Activated CD8-positive, alpha-beta T cell treated with anti-CD3 and anti-CD28 coated beads for 36 hours (primary cell): ENCODE data around the gene AGBL4. TPM values are rescaled to one million over a fixed set of nuclear protein-coding genes. Genes with fewer than 3 reads are reported as not detected.

Experiments used
- ATAC-seq: fragments of 200-7000 bp; cut with Tn5 transposase; one replicate; pipeline ENCODE4 v1.10.0; 2021; ENCODE audit warnings: mild to moderate bottlenecking, moderate library complexity
- CTCF ChIA-PET: fragments of 350-600 bp; sonication (Branson Sonifier 250); formaldehyde crosslinking; loops from one replicate; lab custom pipeline; 2021; ENCODE audit warnings: antibody characterized with exemption; lab: Charles Lee
- POLR2A ChIA-PET: fragments of 350-600 bp; sonication (Branson Sonifier 250); formaldehyde crosslinking; loops from one replicate; lab custom pipeline; 2021; ENCODE audit warnings: antibody characterized with exemption; lab: Charles Lee
- DNase-seq: peaks from one replicate; pipeline ENCODE4 v3.0.0-alpha.2; 2020
- H3K27ac Mint-ChIP-seq: one replicate; pipeline ENCODE4 v1.8.0; 2021; ENCODE audit warnings: mild to moderate bottlenecking, mixed read lengths
- H3K27me3 Mint-ChIP-seq: one replicate; pipeline ENCODE4 v1.8.0; 2021; ENCODE audit warnings: mixed read lengths
- H3K36me3 Mint-ChIP-seq: one replicate; pipeline ENCODE4 v1.8.0; 2021; ENCODE audit warnings: low read depth, mixed read lengths
- H3K4me1 Mint-ChIP-seq: one replicate; pipeline ENCODE4 v1.8.0; 2021; ENCODE audit warnings: low read depth, mixed read lengths
- H3K4me3 Mint-ChIP-seq: one replicate; pipeline ENCODE4 v1.8.0; 2021; ENCODE audit warnings: mild to moderate bottlenecking, moderate library complexity, mixed read lengths
- H3K9me3 Mint-ChIP-seq: one replicate; pipeline ENCODE4 v1.8.0; 2021; ENCODE audit warnings: mixed read lengths
- intact Hi-C: fragments of 100-400 bp; cut with micrococcal nuclease; formaldehyde crosslinking; loops from one replicate; pipeline ENCODE4 v1.10.0; 2022
- total RNA-seq, 2 experiments: library from RNA; stranded (reverse); gene quantifications; one replicate each; pipeline ENCODE4 v1.2.3, GENCODE V29; 2021
- TF ChIP-seq, protein P1 (sequence below): fragments of 200-600 bp; IDR thresholded peaks from one replicate; pipeline ENCODE4 v1.8.0; 2022; ENCODE audit warnings: antibody characterized with exemption, mild to moderate bottlenecking

Gene AGBL4
- total RNA-seq, 2 experiments from 2014 or later, result 0.14 TPM; not detected in 1

DNA sequence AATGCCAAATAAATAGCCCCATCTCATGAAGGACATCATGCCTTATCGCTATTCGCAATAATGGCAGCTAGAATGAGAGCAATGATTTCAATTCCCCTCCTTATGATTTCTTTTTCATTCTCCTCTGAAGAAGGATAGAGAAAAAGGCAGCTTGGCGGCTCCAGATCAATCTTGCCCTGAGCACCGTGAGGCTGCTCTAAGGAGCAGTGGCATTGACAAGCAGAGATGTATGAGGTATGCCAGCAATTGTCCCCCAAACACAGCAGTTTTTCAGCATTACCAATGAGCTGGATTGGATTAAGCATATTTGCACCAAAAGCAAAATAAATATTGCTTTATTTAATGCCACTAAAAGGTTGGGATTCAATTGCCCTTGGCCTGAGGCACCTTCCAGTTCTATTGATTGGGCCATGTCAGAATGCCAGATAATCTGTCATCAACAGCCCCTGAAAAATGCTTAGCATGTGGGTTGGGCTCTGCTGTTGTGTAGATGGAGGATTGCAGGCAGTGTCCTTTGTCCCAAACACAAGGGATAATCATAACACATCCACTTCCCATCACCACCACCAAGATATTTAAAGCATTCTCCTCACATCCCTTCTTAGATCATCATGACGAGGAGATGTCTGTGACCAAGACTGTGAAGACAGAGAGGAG is 1382.8 kb downstream of the AGBL4 start:
- H3K9me3 Mint-ChIP-seq, result no peaks in the 10 kb centered on the region
- intact Hi-C loops, result no loop called here
- no peak for DNase-seq
- CTCF ChIA-PET, result interaction anchor here (1.0 kb wide), 1 partner anchor 9 kb away, joined by 3 read pairs; no protein-coding TSS in a partner anchor
- POLR2A ChIA-PET, result no interaction called here
- TF ChIP-seq, protein P1, sequence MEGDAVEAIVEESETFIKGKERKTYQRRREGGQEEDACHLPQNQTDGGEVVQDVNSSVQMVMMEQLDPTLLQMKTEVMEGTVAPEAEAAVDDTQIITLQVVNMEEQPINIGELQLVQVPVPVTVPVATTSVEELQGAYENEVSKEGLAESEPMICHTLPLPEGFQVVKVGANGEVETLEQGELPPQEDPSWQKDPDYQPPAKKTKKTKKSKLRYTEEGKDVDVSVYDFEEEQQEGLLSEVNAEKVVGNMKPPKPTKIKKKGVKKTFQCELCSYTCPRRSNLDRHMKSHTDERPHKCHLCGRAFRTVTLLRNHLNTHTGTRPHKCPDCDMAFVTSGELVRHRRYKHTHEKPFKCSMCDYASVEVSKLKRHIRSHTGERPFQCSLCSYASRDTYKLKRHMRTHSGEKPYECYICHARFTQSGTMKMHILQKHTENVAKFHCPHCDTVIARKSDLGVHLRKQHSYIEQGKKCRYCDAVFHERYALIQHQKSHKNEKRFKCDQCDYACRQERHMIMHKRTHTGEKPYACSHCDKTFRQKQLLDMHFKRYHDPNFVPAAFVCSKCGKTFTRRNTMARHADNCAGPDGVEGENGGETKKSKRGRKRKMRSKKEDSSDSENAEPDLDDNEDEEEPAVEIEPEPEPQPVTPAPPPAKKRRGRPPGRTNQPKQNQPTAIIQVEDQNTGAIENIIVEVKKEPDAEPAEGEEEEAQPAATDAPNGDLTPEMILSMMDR, result no peak
- H3K27ac Mint-ChIP-seq, result no peak overlapping the region
- H3K36me3 Mint-ChIP-seq, result no peaks in the 10 kb centered on the region
- peaks cover 10% of the 10 kb centered on the region for H3K27me3 Mint-ChIP-seq
- no peak for ATAC-seq
- no peak overlapping the region for H3K4me3 Mint-ChIP-seq
- no peaks in the 10 kb centered on the region for H3K4me1 Mint-ChIP-seq

DNA sequence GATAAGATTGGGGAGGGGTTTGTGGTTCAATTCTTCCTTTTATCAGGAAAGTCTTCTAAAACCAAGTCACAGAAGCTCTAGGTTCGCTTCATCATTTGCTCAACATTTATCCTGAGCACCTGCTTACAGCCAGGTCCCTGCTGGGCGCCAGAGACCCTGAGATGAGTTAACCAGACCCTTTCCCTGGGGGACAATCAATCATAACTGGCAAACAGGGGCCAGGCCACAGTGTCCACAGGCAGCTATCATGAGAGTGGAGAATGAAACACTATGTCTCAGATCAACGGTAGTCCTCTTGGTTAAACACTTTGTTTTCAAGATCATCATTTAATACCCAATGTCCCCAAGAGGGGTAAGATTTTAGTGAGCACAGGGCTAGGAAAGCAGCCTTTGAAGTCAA is 1393.9 kb downstream of the AGBL4 start:
- ATAC-seq, result no peak
- intact Hi-C loops, result no loop called here
- no peaks in the 10 kb centered on the region for H3K4me1 Mint-ChIP-seq
- CTCF ChIA-PET, result no interaction called here
- no peak overlapping the region for H3K4me3 Mint-ChIP-seq
- no peaks in the 10 kb centered on the region for H3K36me3 Mint-ChIP-seq
- no peak overlapping the region for H3K27ac Mint-ChIP-seq
- POLR2A ChIA-PET, result no interaction called here
- peaks cover 5% of the 10 kb centered on the region for H3K27me3 Mint-ChIP-seq
- H3K9me3 Mint-ChIP-seq, result no peaks in the 10 kb centered on the region
- DNase-seq, result no peak
- TF ChIP-seq, protein P1, result no peak

DNA sequence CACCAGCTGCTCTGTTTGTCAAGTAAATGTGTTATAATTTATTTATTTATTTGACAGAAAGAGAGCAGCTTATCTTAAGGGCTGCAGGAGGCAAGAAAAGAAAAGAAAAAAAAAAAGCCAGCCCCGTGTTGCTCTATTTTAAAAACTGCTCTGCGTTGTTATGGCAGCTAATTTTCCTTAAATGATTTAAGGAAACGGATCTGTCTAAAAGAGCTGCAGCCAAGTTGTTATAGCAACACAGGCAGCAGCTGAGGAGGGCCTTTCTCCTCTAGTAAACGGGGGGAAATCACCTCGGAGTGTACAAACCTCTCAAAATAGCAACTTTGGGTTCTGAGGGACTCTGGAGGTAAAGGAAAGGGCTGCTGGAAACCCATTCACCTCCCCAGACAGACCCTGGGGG is 1396.3 kb downstream of the AGBL4 start:
- H3K4me1 Mint-ChIP-seq, result no peaks in the 10 kb centered on the region
- no peak overlapping the region for H3K27ac Mint-ChIP-seq
- POLR2A ChIA-PET, result no interaction called here
- H3K9me3 Mint-ChIP-seq, result no peaks in the 10 kb centered on the region
- CTCF ChIA-PET, result no interaction called here
- TF ChIP-seq, protein P1, result no peak
- intact Hi-C loops, result no loop called here
- H3K27me3 Mint-ChIP-seq, result peaks cover 13% of the 10 kb centered on the region
- H3K4me3 Mint-ChIP-seq, result no peak overlapping the region
- no peak for ATAC-seq
- no peak for DNase-seq
- no peaks in the 10 kb centered on the region for H3K36me3 Mint-ChIP-seq

DNA sequence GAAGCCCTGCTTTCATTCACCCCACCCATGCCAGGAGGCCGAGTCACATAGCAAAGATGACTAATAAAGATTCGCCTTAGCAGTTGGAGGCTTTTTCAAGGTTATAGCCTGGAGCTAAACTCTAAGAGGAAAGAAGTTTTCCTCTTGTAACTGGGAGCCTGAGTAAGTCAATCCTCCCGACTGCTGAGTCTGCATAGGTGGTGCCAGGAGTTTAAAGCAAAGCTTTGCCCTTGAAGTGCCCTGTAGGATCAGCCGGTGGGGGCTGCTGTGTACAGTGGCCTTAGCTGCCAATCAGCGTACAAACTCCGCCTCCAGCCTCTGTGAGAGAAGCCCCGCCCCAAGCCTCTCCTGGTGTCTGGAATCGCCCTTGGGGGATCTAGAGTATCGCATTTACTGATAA is 1404.2 kb downstream of the AGBL4 start:
- DNase-seq (no peak), ATAC-seq (no peak)
- H3K4me1 Mint-ChIP-seq, result no peaks in the 10 kb centered on the region
- no peaks in the 10 kb centered on the region for H3K9me3 Mint-ChIP-seq
- CTCF ChIA-PET, result no interaction called here
- no peak overlapping the region for H3K27ac Mint-ChIP-seq
- peaks cover 19% of the 10 kb centered on the region for H3K27me3 Mint-ChIP-seq
- TF ChIP-seq, protein P1, result no peak
- intact Hi-C loops, result no loop called here
- POLR2A ChIA-PET, result no interaction called here
- H3K4me3 Mint-ChIP-seq, result no peak overlapping the region
- H3K36me3 Mint-ChIP-seq, result no peaks in the 10 kb centered on the region

DNA sequence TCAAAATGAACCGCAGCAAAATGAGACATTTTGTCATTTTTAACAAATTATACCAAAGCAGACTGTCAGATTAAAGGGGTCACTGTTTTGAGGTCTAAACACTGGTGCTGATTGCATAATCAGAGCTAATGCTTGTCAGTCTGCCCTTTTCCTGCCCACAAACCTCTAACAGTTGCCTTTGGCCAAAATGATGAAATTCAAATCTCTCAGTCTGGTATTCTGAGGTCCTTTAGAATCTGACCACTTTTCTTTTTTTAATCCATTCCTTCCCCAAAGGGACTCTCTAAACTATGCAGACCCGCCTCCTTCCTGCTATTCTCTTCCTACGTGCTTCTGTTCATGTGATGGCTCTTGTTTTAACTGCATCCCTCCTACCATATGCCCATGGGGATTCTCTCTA is 1406.5 kb downstream of the AGBL4 start:
- TF ChIP-seq, protein P1, result no peak
- ATAC-seq, result no peak
- H3K9me3 Mint-ChIP-seq, result no peaks in the 10 kb centered on the region
- H3K4me1 Mint-ChIP-seq, result no peaks in the 10 kb centered on the region
- POLR2A ChIA-PET, result no interaction called here
- CTCF ChIA-PET, result interaction anchor here (0.8 kb wide), 1 partner anchor 15 kb away, joined by 3 read pairs; no protein-coding TSS in a partner anchor
- H3K27ac Mint-ChIP-seq, result no peak overlapping the region
- H3K36me3 Mint-ChIP-seq, result no peaks in the 10 kb centered on the region
- intact Hi-C loops, result no loop called here
- H3K27me3 Mint-ChIP-seq, result peaks cover 16% of the 10 kb centered on the region
- H3K4me3 Mint-ChIP-seq, result no peak overlapping the region
- no peak for DNase-seq
